Adrenal gland (tissue), 12 donors: ENCODE results near the gene OR2S2. TPM values are rescaled to one million over a fixed set of nuclear protein-coding genes. Genes with fewer than 3 reads are reported as not detected.
A peak's percentile ranks its signal among the peaks of the same experiment; 100 is the strongest.
"Not testable (repeated sequence)": the region's sequence is repeated elsewhere in the genome, so short reads cannot be mapped to it uniquely, and the experiment has no call there.

ENCODE experiments used
- DNase-seq, 7 donors: peaks; one replicate each; pipeline ENCODE4 v3.0.0-alpha.2; 2019 to 2020
- H3K27ac ChIP-seq, 5 donors: fragments of 200-600 bp; sonication (generic) in 4 of 5; 1 replicate in 3 of 5; 2 replicates in 2 of 5; pipeline versions ENCODE4 v1.5.1 to v1.8.0; 2016 to 2020; ENCODE audit warnings: mild to moderate bottlenecking in 1 of 5
- H3K27me3 ChIP-seq: fragments of 200-600 bp; 2 replicates; pipeline ENCODE4 v1.8.0; 2021
- H3K36me3 ChIP-seq, 2 donors: fragments of 200-600 bp; replicated peaks in 1 of 2; 1 replicate in 1 of 2; 2 replicates in 1 of 2; pipeline versions ENCODE4 v1.5.1 to v1.8.0; 2018 to 2022
- H3K4me1 ChIP-seq, 2 donors: fragments of 200-600 bp; replicated peaks in 1 of 2; 1 replicate in 1 of 2; 2 replicates in 1 of 2; pipeline versions ENCODE4 v1.5.1 to v1.8.0; 2018 to 2021
- H3K4me3 ChIP-seq, 4 donors: fragments of 200-600 bp; sonication (generic) in 3 of 4; one replicate each; pipeline ENCODE4 v1.5.1; 2016 to 2018
- H3K9me3 ChIP-seq, 3 donors: fragments of 200-600 bp; sonication (generic) in 1 of 3; replicated peaks in 1 of 3; 1 replicate in 2 of 3; 2 replicates in 1 of 3; pipeline versions ENCODE4 v1.5.1 to v1.8.0; 2016 to 2021
- CTCF ChIP-seq, 6 experiments: fragments of 450-650 bp in 4 of 6; fragments of 200-600 bp in 2 of 6; sonication (generic) in 1 of 6; IDR thresholded peaks; 1 replicate in 5 of 6; 2 replicates in 1 of 6; pipeline versions ENCODE4 v1.5.1 to v1.8.0; 2016 to 2021; ENCODE audit warnings: antibody characterized with exemption in 6 of 6, mild to moderate bottlenecking in 2 of 6, moderate library complexity in 1 of 6
- POLR2A ChIP-seq, 2 donors: fragments of 450-650 bp; IDR thresholded peaks; one replicate each; pipeline ENCODE4 v1.6.1; 2017; ENCODE audit warnings: antibody characterized with exemption in 2 of 2, mild to moderate bottlenecking in 2 of 2, moderate library complexity in 1 of 2
- WGBS, 4 donors: extraction: QIAGEN DNeasy Blood & Tissue Kit in 2 of 4; methylation state at CpG; one replicate each; pipeline versions ENCODE4 v1.1.5 to v1.1.7; 2013 to 2017; 5-methylcytosine and 5-hydroxymethylcytosine counted together
- intact Hi-C, 2 donors: fragments of 100-400 bp; cut with DNase I; formaldehyde crosslinking; loops; one replicate each; pipeline versions ENCODE4 v1.14.1 to v1.15.0; 2022 to 2023
- polyA plus RNA-seq, 3 donors: library from polyadenylated mRNA; stranded (reverse); fragments of 200-250 nt in 2 of 3; fragments of 350-450 nt in 1 of 3; fragmentation: Illumina TruSeq in 1 of 3; extraction: RNeasy Lipid Tissue Mini Kit (QIAGEN cat#74804) in 1 of 3; gene quantifications; one replicate each; pipeline ENCODE4 v1.2.3, GENCODE V29; 2013 to 2014
- total RNA-seq, 9 donors: library from RNA; depleted of rRNA in 4 of 9; stranded (reverse); fragments of >200 nt in 4 of 9; fragments of 120-200 nt in 1 of 9; fragmentation: NEBNext Ultra II Directional in 1 of 9; extraction: Animal tissue kit (Norgen Biotek cat#: 25700) in 1 of 9; gene quantifications; one replicate each; pipeline versions ENCODE4 v1.1.0 to v1.2.4, GENCODE V29; 2013 to 2023
- donor health status: healthy with polysubstance abuse.
- donor health status: Bipolar disorder and iron deficiency.
- donor health status: DM: yes; HTN: yes; CAD: no.
- donor health status: DM: no; HTN: no; CAD: no.
- donor health status: DM: no; HTN: no; CAD: no.
- donor health status: DM: yes; HTN: yes; CAD: no.

Gene OR2S2
- total and polyA plus RNA-seq, 12 donors, result not detected

- Histone ChIP-seq H3K27me3 (no peaks in the 10 kb centered on the region), H3K36me3 (no peaks in the 10 kb centered on the region), H3K4me1 (peaks cover 10 to 14% of the 10 kb centered on the region in 2 donors), H3K4me3 (no peak overlapping the region), H3K9me3 (no peaks in the 10 kb centered on the region), H3K27ac (peak overlapping the region in 1 of 5 donors; percentile 20)
- intact Hi-C loops, result no loop called here
- WGBS, 4 donors, result 91 to 100% (median 97%) methylated on average over 3 of the region's 3 CpGs
- TF ChIP-seq CTCF (IDR thresholded peaks at IDR 0.05) (no peak), POLR2A (IDR thresholded peaks at IDR 0.05) (no peak)
- DNase-seq, result no peak
These were observed 39.2 kb downstream of the OR2S2 start for GRCh38 chr9:35918780-35919179.

- no peak for DNase-seq
- TF ChIP-seq POLR2A (IDR thresholded peaks at IDR 0.05), result no peak
- TF ChIP-seq CTCF (IDR thresholded peaks at IDR 0.05), result no peak
- intact Hi-C loops, result no loop called here
- 91 to 100% (median 94%) methylated on average over 1 to 4 of the region's 4 CpGs for WGBS, 4 donors
- no peaks in the 10 kb centered on the region for H3K9me3 ChIP-seq
- no peaks in the 10 kb centered on the region for H3K27me3 ChIP-seq
- no peaks in the 10 kb centered on the region for H3K36me3 ChIP-seq
- peaks cover 8 to 9% of the 10 kb centered on the region in 2 donors for H3K4me1 ChIP-seq
- H3K27ac ChIP-seq, result peak overlapping the region in 1 of 5 donors; percentile 24
- no peak overlapping the region for H3K4me3 ChIP-seq
These were observed 40.7 kb downstream of the OR2S2 start for GRCh38 chr9:35917261-35917660.

GRCh38 chr9:35915681-35916294 lies 42.2 kb downstream of the OR2S2 start:
- WGBS, 4 donors, result 82 to 88% (median 86%) methylated on average over 15 to 16 of the region's 16 CpGs
- intact Hi-C loops, result no loop called here
- DNase-seq, result no peak
- H3K9me3 ChIP-seq, result no peaks in the 10 kb centered on the region
- no peaks in the 10 kb centered on the region for H3K27me3 ChIP-seq
- no peak overlapping the region for H3K4me3 ChIP-seq
- TF ChIP-seq POLR2A (IDR thresholded peaks at IDR 0.05), result no peak
- TF ChIP-seq CTCF (IDR thresholded peaks at IDR 0.05), result no peak
- H3K27ac ChIP-seq, result peak overlapping the region in 1 of 5 donors; percentile 69
- H3K36me3 ChIP-seq, result no peaks in the 10 kb centered on the region
- H3K4me1 ChIP-seq, result peaks cover 8 to 9% of the 10 kb centered on the region in 2 donors

- no peaks in the 10 kb centered on the region for H3K36me3 ChIP-seq
- intact Hi-C loops, result no loop called here
- 12 to 21% (median 14%) methylated on average over 6 to 9 of the region's 9 CpGs for WGBS, 4 donors
- H3K9me3 ChIP-seq, result no peaks in the 10 kb centered on the region
- peak overlapping the region in 4 of 5 donors; percentile 39 to 71 (median 52) for H3K27ac ChIP-seq
- peak; percentile 80 to 96 (median 94) for DNase-seq
- H3K27me3 ChIP-seq, result no peaks in the 10 kb centered on the region
- peaks cover 8 to 14% of the 10 kb centered on the region in 2 donors for H3K4me1 ChIP-seq
- TF ChIP-seq CTCF (IDR thresholded peaks at IDR 0.05) (no peak), POLR2A (IDR thresholded peaks at IDR 0.05) (peak in 1 of 2 donors; percentile 62)
- no peak overlapping the region for H3K4me3 ChIP-seq
These were observed 43.6 kb downstream of the OR2S2 start for GRCh38 chr9:35914301-35914807.

GRCh38 chr9:35913429-35913828 lies 44.5 kb downstream of the OR2S2 start:
- H3K27ac ChIP-seq, H3K4me3 ChIP-seq, H3K36me3 ChIP-seq, DNase-seq, intact Hi-C loops, H3K9me3 ChIP-seq, H3K27me3 ChIP-seq: not testable (repeated sequence)
- H3K4me1 ChIP-seq, result peaks cover 16 to 24% of the 10 kb centered on the region in 2 donors
